ENCODE results near the gene MEIOSIN. TPM values are rescaled to one million over a fixed set of nuclear protein-coding genes. Genes with fewer than 3 reads are reported as not detected.

Gene MEIOSIN
- total RNA-seq, 1 experiment from 2014 or later, result not detected

DNA sequence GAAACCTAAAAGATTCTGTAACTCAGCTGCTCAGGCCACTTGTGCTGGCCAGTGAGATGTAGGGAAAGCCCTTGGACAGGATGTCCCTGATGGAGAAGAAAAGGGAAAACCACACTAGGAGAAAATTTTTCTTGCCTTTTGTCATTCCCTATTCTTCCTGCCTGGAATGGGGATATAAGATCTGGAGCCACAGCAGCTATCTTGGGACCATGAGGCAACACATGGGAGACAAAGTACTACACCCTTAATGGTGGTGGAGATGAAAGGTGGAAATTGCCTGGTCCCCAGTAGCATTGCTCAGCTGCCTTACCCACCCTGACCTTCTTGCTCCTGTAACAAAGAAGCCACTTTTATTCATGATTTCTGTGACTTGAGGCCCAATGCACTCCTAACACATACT lies 72.5 kb downstream of the MEIOSIN start:
- no peak for DNase-seq
- Histone ChIP-seq H3K27me3 (ENCODE audit: control insufficient read depth, insufficient read depth, low read length) (no peaks in the 10 kb centered on the region), H3K36me3 (replicated peaks; ENCODE audit: control insufficient read depth, insufficient read depth, low read length) (no peaks in the 10 kb centered on the region)

GRCh38 chr19:45809643-45810159 lies 76.5 kb downstream of the MEIOSIN start:
- Histone ChIP-seq H3K4me3 (ENCODE audit: insufficient read depth, low read depth, low read length) (no peak overlapping the region), H3K36me3 (replicated peaks; ENCODE audit: control insufficient read depth, insufficient read depth, low read length) (no peaks in the 10 kb centered on the region), H3K27me3 (ENCODE audit: control insufficient read depth, insufficient read depth, low read length) (no peaks in the 10 kb centered on the region; the same call in 1 of the 2 replicates)
- DNase-seq, result peak; percentile 61

More for the DNA sequence above, 72.5 kb downstream of the MEIOSIN start:
- H3K4me3 ChIP-seq (ENCODE audit: insufficient read depth, low read depth, low read length), result no peak overlapping the region

- H3K36me3 ChIP-seq (replicated peaks; ENCODE audit: control insufficient read depth, insufficient read depth, low read length), result no peaks in the 10 kb centered on the region
- no peaks in the 10 kb centered on the region; the same call in 1 of the 2 replicates for H3K27me3 ChIP-seq (ENCODE audit: control insufficient read depth, insufficient read depth, low read length)
- no peak overlapping the region for H3K4me3 ChIP-seq (ENCODE audit: insufficient read depth, low read depth, low read length)
- DNase-seq, result no peak
These were observed 79.1 kb downstream of the MEIOSIN start for GRCh38 chr19:45812297-45812696.

Other genes with a start within 250 kb of the MEIOSIN start
- gene RTN2, start 236.4 kb upstream of the MEIOSIN start, total RNA-seq (2014; rRNA removed; shearing (Covaris generic)), result 16.3 and 17.5 TPM in 2 replicates
- gene PPM1N, start 235.0 kb upstream of the MEIOSIN start, total RNA-seq (2014; rRNA removed; shearing (Covaris generic)), result 4.0 and 9.2 TPM in 2 replicates
- 103 and 130 TPM in 2 replicates for gene VASP, start 226.0 kb upstream of the MEIOSIN start, total RNA-seq (2014; rRNA removed; shearing (Covaris generic))
- gene OPA3, start 148.6 kb upstream of the MEIOSIN start, total RNA-seq (2014; rRNA removed; shearing (Covaris generic)), result 12.6 and 14.2 TPM in 2 replicates
- 0.07 and 0.41 TPM in 2 replicates for gene GPR4, start 131.2 kb upstream of the MEIOSIN start, total RNA-seq (2014; rRNA removed; shearing (Covaris generic))
- 42.5 and 48.6 TPM in 2 replicates for gene EML2, start 94.0 kb upstream of the MEIOSIN start, total RNA-seq (2014; rRNA removed; shearing (Covaris generic))
- 0.81 TPM in 1 of 2 replicates, not detected in the other for gene GIPR, start 65.2 kb upstream of the MEIOSIN start, total RNA-seq (2014; rRNA removed; shearing (Covaris generic))
- gene SNRPD2, start 41.5 kb upstream of the MEIOSIN start, total RNA-seq (2014; rRNA removed; shearing (Covaris generic)), result 407 and 467 TPM in 2 replicates
- 26.2 and 30.1 TPM in 2 replicates for gene QPCTL, start 40.8 kb upstream of the MEIOSIN start, total RNA-seq (2014; rRNA removed; shearing (Covaris generic))
- 26.3 and 30.0 TPM in 2 replicates for gene FBXO46, start 2.5 kb upstream of the MEIOSIN start, total RNA-seq (2014; rRNA removed; shearing (Covaris generic))
- gene SIX5, start 35.8 kb downstream of the MEIOSIN start, total RNA-seq (2014; rRNA removed; shearing (Covaris generic)), result 18.7 and 22.0 TPM in 2 replicates
- 6.4 and 18.8 TPM in 2 replicates for gene DMPK, start 49.1 kb downstream of the MEIOSIN start, total RNA-seq (2014; rRNA removed; shearing (Covaris generic))
- gene DMWD, start 59.4 kb downstream of the MEIOSIN start, total RNA-seq (2014; rRNA removed; shearing (Covaris generic)), result 35.9 and 47.1 TPM in 2 replicates
- 0.38 and 0.44 TPM in 2 replicates for gene RSPH6A, start 81.9 kb downstream of the MEIOSIN start, total RNA-seq (2014; rRNA removed; shearing (Covaris generic))
- gene SYMPK, start 129.7 kb downstream of the MEIOSIN start, total RNA-seq (2014; rRNA removed; shearing (Covaris generic)), result 66.2 and 70.3 TPM in 2 replicates
- gene FOXA3, start 130.9 kb downstream of the MEIOSIN start, total RNA-seq (2014; rRNA removed; shearing (Covaris generic)), result 13.4 and 15.1 TPM in 2 replicates
- 45.2 and 45.7 TPM in 2 replicates for gene IRF2BP1, start 152.7 kb downstream of the MEIOSIN start, total RNA-seq (2014; rRNA removed; shearing (Covaris generic))
- gene MYPOP, start 169.2 kb downstream of the MEIOSIN start, total RNA-seq (2014; rRNA removed; shearing (Covaris generic)), result 2.8 and 2.9 TPM in 2 replicates
- gene NANOS2, start 181.3 kb downstream of the MEIOSIN start, total RNA-seq (2014; rRNA removed; shearing (Covaris generic)), result not detected in 2 replicates
- gene NOVA2, start 240.4 kb downstream of the MEIOSIN start, total RNA-seq (2014; rRNA removed; shearing (Covaris generic)), result 0.11 and 0.35 TPM in 2 replicates

Measured in H7 (cell line).